Immature natural killer cell (primary cell): ENCODE data around the gene NPLOC4. TPM values are rescaled to one million over a fixed set of nuclear protein-coding genes. Genes with fewer than 3 reads are reported as not detected.
"Not testable (repeated sequence)": the region's sequence is repeated elsewhere in the genome, so short reads cannot be mapped to it uniquely, and the experiment has no call there.

Source experiments
- DNase-seq, 3 donors: peaks; one replicate each; pipeline ENCODE4 v3.0.0; 2022; ENCODE audit warnings: mixed read lengths in 1 of 3
- H3K27ac Mint-ChIP-seq, 6 donors: one replicate each; pipeline ENCODE4 v1.8.0; 2020; ENCODE audit warnings: mixed read lengths in 6 of 6, mild to moderate bottlenecking in 5 of 6, inconsistent platforms in 4 of 6, moderate library complexity in 3 of 6
- H3K27me3 Mint-ChIP-seq, 3 donors: one replicate each; pipeline ENCODE4 v1.8.0; 2020 to 2021; ENCODE audit warnings: low read depth in 3 of 3, mild to moderate bottlenecking in 3 of 3, mixed read lengths in 3 of 3, moderate library complexity in 3 of 3, inconsistent platforms in 1 of 3
- H3K36me3 Mint-ChIP-seq, 3 donors: one replicate each; pipeline ENCODE4 v1.8.0; 2020; ENCODE audit warnings: mixed read lengths in 3 of 3, inconsistent platforms in 2 of 3, mild to moderate bottlenecking in 2 of 3
- H3K4me1 Mint-ChIP-seq, 2 donors: one replicate each; pipeline ENCODE4 v1.8.0; 2020; ENCODE audit warnings: inconsistent platforms in 2 of 2, mild to moderate bottlenecking in 2 of 2, mixed read lengths in 2 of 2, moderate library complexity in 1 of 2
- H3K4me3 Mint-ChIP-seq, 5 donors: one replicate each; pipeline ENCODE4 v1.8.0; 2020; ENCODE audit warnings: mild to moderate bottlenecking in 5 of 5, mixed read lengths in 5 of 5, inconsistent platforms in 3 of 5, moderate library complexity in 3 of 5
- H3K9me3 Mint-ChIP-seq, 6 donors: one replicate each; pipeline ENCODE4 v1.8.0; 2020; ENCODE audit warnings: mild to moderate bottlenecking in 6 of 6, mixed read lengths in 6 of 6, inconsistent platforms in 4 of 6, moderate library complexity in 3 of 6
- polyA plus RNA-seq, 3 donors: library from polyadenylated mRNA; unstranded; fragments of 300-500 nt; fragmentation: Illumina TruSeq; gene quantifications; one replicate each; pipeline ENCODE4 v1.2.3, GENCODE V29; 2021

Gene NPLOC4
- polyA plus RNA-seq, 3 donors from 2014 or later, result 51.0 to 73.9 (median 60.3) TPM

DNA sequence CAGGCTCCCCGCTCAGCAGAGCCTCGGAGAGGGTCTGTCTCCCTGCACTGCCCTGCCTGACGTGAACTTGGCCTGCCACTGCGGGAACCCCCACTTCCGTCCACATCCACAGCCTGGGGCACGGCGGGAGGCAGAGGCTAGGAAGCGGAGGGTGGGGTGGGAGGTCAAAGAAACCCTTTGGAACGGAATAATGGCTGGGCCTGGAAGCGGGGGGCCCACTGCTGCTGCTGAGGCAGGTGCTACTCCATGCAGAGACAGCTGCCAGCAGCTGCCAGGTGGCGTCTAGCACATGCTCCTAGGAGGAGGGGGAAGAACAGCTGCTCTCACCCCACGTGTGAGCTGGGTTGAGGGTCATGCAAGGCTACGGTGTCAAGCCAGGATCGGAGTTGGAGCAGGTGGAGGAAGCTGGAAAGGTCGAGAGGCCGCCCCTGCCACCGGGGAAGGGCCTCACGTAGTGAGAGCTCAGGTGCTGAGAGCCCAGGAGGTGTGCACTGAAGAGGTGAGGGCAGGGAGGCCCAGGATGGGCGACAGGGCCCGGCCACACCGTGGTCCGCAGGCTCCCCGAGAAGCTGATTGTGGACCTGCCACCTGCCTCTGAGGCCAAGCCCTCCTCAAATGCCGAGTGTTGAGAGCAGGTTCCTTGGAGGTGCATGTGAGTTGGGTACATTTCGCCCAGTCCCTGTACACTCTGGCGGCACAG lies 98.9 kb downstream of the NPLOC4 start:
- no peak overlapping the region for H3K4me3 Mint-ChIP-seq
- no peak for DNase-seq
- no peak overlapping the region for H3K27ac Mint-ChIP-seq
- peaks cover 0 to 2% (median 0%) of the 10 kb centered on the region in 6 donors for H3K9me3 Mint-ChIP-seq
- H3K4me1 Mint-ChIP-seq, result peaks cover 9 to 10% of the 10 kb centered on the region in 2 donors
- peaks cover 0 to 4% (median 4%) of the 10 kb centered on the region in 3 donors for H3K36me3 Mint-ChIP-seq
- peaks cover 4 to 9% (median 8%) of the 10 kb centered on the region in 3 donors for H3K27me3 Mint-ChIP-seq

DNA sequence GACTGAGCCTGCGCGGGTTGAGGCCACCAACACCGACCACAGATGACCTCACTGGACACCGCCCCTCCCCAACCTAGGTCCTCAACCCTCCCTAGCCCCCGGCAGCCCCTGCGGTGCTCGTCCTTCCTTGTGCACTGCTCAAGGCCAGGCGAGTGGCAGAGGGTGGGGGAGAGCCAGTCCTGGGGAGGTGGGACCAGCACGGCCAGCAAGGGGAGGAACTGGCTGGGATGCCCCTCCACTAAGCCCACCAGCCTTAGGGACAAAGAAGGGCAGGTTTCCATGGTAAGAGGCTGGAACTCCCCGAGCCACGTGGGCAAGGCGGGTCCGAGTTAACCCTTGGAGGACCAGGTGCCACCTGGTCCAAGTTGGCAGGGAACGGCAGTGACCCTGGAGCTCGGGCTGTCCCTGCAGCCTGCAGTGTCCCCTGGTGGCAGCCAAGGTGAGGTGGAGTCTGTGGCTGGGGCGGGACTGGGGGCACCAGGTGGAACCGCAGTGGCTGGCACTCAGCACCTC lies 99.5 kb downstream of the NPLOC4 start:
- DNase-seq, result no peak
- peaks cover 4 to 9% (median 8%) of the 10 kb centered on the region in 3 donors for H3K27me3 Mint-ChIP-seq

DNA sequence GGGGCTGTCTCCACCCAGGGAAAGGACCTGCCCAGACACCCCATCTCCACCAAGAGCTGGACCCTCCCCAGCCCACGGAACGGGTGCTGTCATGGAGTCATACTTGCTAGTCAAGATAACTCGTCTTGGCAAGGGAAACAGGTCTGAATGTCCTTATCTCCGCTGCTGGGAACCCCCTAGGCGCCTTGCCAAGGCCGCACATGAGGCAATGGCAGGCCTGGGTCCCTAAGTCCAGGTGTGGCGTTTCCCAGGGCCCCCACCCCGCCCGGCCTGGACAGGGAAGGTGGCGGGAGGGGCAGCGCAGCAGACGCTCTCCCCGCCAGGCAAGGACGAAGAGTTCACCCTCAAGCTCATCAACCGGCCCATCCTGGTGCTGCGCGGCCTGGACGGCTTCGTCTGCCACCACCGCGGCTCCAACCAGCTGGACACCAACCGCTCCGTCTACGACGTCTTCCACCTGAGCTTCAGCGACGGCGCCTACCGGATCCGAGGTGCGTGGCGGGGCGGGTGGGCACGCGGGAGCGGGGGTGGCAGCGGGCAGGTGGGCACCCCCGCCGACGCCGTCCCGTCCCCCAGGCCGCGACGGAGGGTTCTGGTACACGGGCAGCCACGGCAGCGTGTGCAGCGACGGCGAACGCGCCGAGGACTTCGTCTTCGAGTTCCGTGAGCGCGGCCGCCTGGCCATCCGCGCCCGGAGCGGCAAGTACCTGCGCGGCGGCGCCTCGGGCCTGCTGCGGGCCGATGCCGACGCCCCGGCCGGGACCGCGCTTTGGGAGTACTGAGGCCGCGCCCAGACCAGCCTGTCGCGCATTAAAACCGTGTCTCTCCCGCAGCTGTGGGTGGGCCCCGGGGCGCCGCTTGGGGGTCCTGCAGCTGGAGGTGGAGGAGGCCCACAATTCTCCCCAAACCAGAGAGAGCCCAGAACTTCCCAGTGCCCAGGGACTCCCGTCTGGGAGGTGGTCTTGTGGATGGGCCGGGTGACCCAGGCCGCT lies 100.3 kb downstream of the NPLOC4 start:
- H3K27me3 Mint-ChIP-seq, result peaks cover 4 to 9% (median 8%) of the 10 kb centered on the region in 3 donors
- H3K4me1 Mint-ChIP-seq, result peaks cover 9 to 10% of the 10 kb centered on the region in 2 donors
- no peak overlapping the region for H3K4me3 Mint-ChIP-seq
- no peak for DNase-seq
- no peak overlapping the region for H3K27ac Mint-ChIP-seq
- peaks cover 0 to 2% (median 0%) of the 10 kb centered on the region in 6 donors for H3K9me3 Mint-ChIP-seq
- H3K36me3 Mint-ChIP-seq, result peaks cover 0 to 4% (median 0%) of the 10 kb centered on the region in 3 donors

More for the DNA sequence above, 99.5 kb downstream of the NPLOC4 start:
- peaks cover 9 to 10% of the 10 kb centered on the region in 2 donors for H3K4me1 Mint-ChIP-seq
- H3K9me3 Mint-ChIP-seq, result peaks cover 0 to 2% (median 0%) of the 10 kb centered on the region in 6 donors
- no peak overlapping the region for H3K27ac Mint-ChIP-seq
- H3K4me3 Mint-ChIP-seq, result no peak overlapping the region
- peaks cover 0 to 4% (median 0%) of the 10 kb centered on the region in 3 donors for H3K36me3 Mint-ChIP-seq

GRCh38 chr17:81535480-81536298 lies 101.2 kb downstream of the NPLOC4 start:
- no peak for DNase-seq
- H3K4me1 Mint-ChIP-seq, result peaks cover 9 to 10% of the 10 kb centered on the region in 2 donors
- H3K4me3 Mint-ChIP-seq, result no peak overlapping the region
- H3K36me3 Mint-ChIP-seq, result peaks cover 0 to 4% (median 0%) of the 10 kb centered on the region in 3 donors
- peaks cover 0 to 2% (median 0%) of the 10 kb centered on the region in 6 donors for H3K9me3 Mint-ChIP-seq
- no peak overlapping the region for H3K27ac Mint-ChIP-seq
- peaks cover 4 to 9% (median 8%) of the 10 kb centered on the region in 3 donors for H3K27me3 Mint-ChIP-seq

GRCh38 chr17:81535007-81535328 lies 101.9 kb downstream of the NPLOC4 start:
- H3K4me1 Mint-ChIP-seq, result peaks cover 9 to 10% of the 10 kb centered on the region in 2 donors
- H3K4me3 Mint-ChIP-seq, result peak overlapping the region in 1 of 5 donors; percentile 9
- H3K36me3 Mint-ChIP-seq, result peaks cover 0 to 4% (median 0%) of the 10 kb centered on the region in 3 donors
- H3K27ac Mint-ChIP-seq, result no peak overlapping the region
- peaks cover 0 to 2% (median 0%) of the 10 kb centered on the region in 6 donors for H3K9me3 Mint-ChIP-seq
- no peak for DNase-seq
- H3K27me3 Mint-ChIP-seq, result peaks cover 4 to 9% (median 8%) of the 10 kb centered on the region in 3 donors

DNA sequence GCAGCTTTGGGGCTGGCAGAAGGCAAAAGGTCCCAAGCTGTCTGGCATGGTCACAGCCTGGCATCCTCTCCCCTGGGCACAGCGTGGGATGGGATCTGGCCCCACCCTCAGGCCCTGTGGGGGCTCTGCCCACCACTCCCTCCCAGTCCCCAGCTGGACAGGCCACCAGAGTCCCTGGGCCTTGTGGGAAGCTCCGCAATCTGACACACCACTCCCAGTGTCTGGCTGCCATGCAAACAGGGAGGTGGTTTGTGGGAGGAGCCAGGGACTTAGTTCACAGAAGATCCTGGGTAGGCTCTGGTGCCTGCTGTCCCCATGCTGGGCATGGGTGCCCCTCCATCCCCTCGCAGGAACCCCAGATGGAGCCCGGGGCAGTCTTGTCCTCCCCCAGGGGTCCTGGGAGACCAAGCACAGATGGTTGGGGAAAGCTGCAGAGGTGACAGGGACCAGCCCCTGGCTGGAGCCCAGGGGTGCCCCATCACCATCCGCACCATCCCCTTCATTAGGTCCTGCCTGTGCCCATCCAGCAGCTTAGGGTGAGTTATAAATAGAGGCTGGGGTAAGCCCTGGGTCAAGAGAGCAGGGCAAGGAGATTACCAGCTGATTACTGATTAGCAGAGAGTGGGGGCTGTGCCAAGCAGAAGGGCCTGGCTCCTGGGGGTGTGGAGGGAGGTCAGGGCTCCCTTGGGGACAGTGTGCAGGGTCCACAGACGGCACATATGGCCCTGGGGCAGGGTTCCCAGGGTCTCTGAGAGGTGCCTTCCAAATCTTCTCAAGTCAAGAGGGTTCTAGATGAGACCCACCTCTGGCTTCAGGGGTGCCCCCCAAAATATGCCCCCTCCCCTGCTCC lies 102.5 kb downstream of the NPLOC4 start:
- peak overlapping the region in 1 of 5 donors; percentile 9 for H3K4me3 Mint-ChIP-seq
- peaks cover 4 to 9% (median 8%) of the 10 kb centered on the region in 3 donors for H3K27me3 Mint-ChIP-seq
- peaks cover 9 to 10% of the 10 kb centered on the region in 2 donors for H3K4me1 Mint-ChIP-seq
- H3K27ac Mint-ChIP-seq, result peak overlapping the region in 1 of 6 donors; percentile 86
- H3K9me3 Mint-ChIP-seq, result peaks cover 0 to 2% (median 0%) of the 10 kb centered on the region in 6 donors
- peaks cover 0 to 4% (median 0%) of the 10 kb centered on the region in 3 donors for H3K36me3 Mint-ChIP-seq
- no peak for DNase-seq

DNA sequence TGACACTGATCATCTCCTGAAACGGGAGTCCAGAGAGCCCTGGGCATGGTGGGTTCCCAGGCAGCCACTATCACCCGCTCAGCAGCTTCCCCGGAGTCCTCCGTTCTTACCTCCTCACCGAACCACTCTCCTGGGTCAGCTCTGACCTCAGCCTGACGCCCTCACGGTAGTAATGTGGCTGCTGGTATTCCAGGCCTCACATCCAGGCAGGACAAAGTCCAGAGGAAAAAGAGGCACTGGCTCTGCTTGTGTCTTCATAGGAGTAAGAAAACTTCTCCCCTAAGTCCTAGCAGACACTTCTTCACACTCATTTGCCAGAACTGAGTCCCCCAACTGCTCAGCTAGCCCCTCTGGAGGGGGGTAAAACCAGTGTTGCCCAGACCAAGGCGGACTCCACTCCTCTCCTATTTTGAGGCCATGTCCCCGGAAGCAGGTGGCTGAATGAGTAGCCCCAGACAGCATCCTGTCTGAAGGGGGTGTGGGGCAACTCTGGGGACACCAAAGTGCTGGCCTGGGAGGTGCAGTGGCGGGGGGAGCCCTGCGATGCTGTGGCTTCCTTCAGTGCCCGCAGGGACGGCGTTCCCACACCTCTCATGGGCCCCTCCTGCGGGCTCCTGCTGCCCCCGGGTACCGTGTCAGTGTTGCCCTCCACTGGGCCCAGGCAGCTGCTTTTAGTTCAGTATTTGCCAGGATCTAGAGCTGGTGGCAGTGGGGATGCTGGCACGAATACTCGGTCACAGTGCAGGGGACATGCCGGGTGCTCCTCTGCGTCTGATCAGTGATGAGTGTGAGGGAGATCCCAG lies 103.4 kb downstream of the NPLOC4 start:
- Mint-ChIP-seq H3K27ac (peak overlapping the region in 5 of 6 donors; percentile 52 to 86 (median 68)), H3K27me3 (peaks cover 4 to 9% (median 8%) of the 10 kb centered on the region in 3 donors), H3K4me1 (peaks cover 9 to 10% of the 10 kb centered on the region in 2 donors), H3K36me3 (peaks cover 0 to 4% (median 0%) of the 10 kb centered on the region in 3 donors), H3K4me3 (peak overlapping the region in 3 of 5 donors; percentile 4 to 34 (median 10)), H3K9me3 (peaks cover 0 to 2% (median 0%) of the 10 kb centered on the region in 6 donors)
- DNase-seq, result peak; percentile 39 to 55 (median 46)

- Mint-ChIP-seq H3K9me3 (peaks cover 0 to 2% (median 0%) of the 10 kb centered on the region in 6 donors), H3K27me3 (peaks cover 3 to 9% (median 4%) of the 10 kb centered on the region in 3 donors), H3K4me1 (peaks cover 9 to 10% of the 10 kb centered on the region in 2 donors), H3K4me3 (no peak overlapping the region), H3K36me3 (no peaks in the 10 kb centered on the region), H3K27ac (no peak overlapping the region)
- DNase-seq, result no peak
Measured at GRCh38 chr17:81532490-81533287, 104.2 kb downstream of the NPLOC4 start.

DNA sequence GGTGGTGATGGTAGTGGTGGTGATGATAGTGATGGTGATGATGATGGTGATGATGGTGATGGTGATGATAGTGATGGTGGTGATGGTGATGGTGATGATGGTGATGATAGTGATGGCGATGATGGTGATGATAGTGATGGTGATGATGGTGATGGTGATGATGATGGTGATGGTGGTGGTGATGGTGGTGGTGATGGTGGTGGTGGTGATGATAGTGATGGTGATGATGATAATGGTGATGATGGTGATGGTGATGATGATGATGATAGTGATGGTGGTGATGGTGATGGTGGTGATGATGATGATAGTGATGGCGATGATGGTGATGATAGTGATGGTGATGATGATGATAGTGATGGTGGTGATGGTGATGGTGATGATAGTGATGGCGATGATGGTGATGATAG lies 104.9 kb downstream of the NPLOC4 start:
- not testable (repeated sequence) for H3K27ac Mint-ChIP-seq, H3K36me3 Mint-ChIP-seq, H3K27me3 Mint-ChIP-seq, DNase-seq, H3K9me3 Mint-ChIP-seq, H3K4me3 Mint-ChIP-seq
- H3K4me1 Mint-ChIP-seq, result peaks cover 9 to 10% of the 10 kb centered on the region in 2 donors

- H3K36me3 Mint-ChIP-seq, H3K4me3 Mint-ChIP-seq, H3K9me3 Mint-ChIP-seq, H3K27ac Mint-ChIP-seq, H3K27me3 Mint-ChIP-seq, DNase-seq: not testable (repeated sequence)
- peaks cover 9 to 10% of the 10 kb centered on the region in 2 donors for H3K4me1 Mint-ChIP-seq
Measured at GRCh38 chr17:81531013-81531412, 105.9 kb downstream of the NPLOC4 start.

DNA sequence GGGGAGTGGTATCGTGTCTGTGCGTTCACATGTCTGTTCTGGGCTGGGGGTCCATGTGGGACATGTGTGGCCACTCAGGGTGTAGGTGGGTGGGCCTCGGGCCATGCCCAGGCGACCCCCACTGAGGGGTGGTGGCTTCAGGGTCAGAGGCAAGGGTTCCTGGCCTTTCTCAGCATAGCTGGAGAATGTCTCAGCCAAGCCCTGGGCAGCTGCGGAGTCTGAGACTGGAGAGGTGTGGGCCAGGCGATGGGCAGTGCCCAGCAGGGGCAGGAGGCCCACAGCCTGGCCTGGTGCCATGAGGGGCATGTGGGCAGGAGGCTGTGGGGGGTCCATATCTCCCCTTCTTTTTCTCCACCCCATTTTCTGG lies 107.5 kb downstream of the NPLOC4 start:
- no peak for DNase-seq
- Mint-ChIP-seq H3K4me3 (no peak overlapping the region), H3K36me3 (no peaks in the 10 kb centered on the region), H3K4me1 (peaks cover 9 to 10% of the 10 kb centered on the region in 2 donors), H3K27me3 (peaks cover 3 to 11% (median 4%) of the 10 kb centered on the region in 3 donors), H3K9me3 (peaks cover 0 to 2% (median 0%) of the 10 kb centered on the region in 6 donors), H3K27ac (no peak overlapping the region)
